ENCODE results near the gene POLQ. TPM values are rescaled to one million over a fixed set of nuclear protein-coding genes. Genes with fewer than 3 reads are reported as not detected.

The POLQ gene
- total RNA-seq, 2 experiments from 2014 or later = 27.0 to 27.9 TPM

GRCh38 chr3:121545049-121545573, 677 bp downstream of the POLQ start:
- peak; percentile 26 for DNase-seq
- POLR2A ChIA-PET = interaction anchor here (0.7 to 4.5 kb wide), 20 partner anchors 11 to 1135 kb away, joined by 3 to 40 read pairs (median 7); partner anchors contain the start of genes DTX3L, EAF2, FAM162A and GOLGB1

GRCh38 chr3:121542924-121543323, 2.9 kb downstream of the POLQ start:
- no peak for DNase-seq
- Mint-ChIP-seq H3K27me3 (no peaks in the 10 kb centered on the region), H3K27ac (no peak overlapping the region), H3K4me3 (no peak overlapping the region), H3K36me3 (ENCODE audit: low read depth) (peaks cover 52% of the 10 kb centered on the region), H3K9me3 (no peaks in the 10 kb centered on the region), H3K4me1 (peaks cover 45% of the 10 kb centered on the region)
- ChIA-PET CTCF (no interaction called here), POLR2A (no interaction called here)

More at GRCh38 chr3:121545049-121545573, 677 bp downstream of the POLQ start:
- Mint-ChIP-seq H3K4me1 (peaks cover 45% of the 10 kb centered on the region), H3K4me3 (peak overlapping the region; percentile 97), H3K36me3 (ENCODE audit: low read depth) (peaks cover 37% of the 10 kb centered on the region), H3K27me3 (no peaks in the 10 kb centered on the region), H3K27ac (peak overlapping the region; percentile 84), H3K9me3 (no peaks in the 10 kb centered on the region)
- CTCF ChIA-PET = interaction anchor here (0.6 to 4.0 kb wide), 10 partner anchors 15 to 1150 kb away, joined by 3 to 28 read pairs (median 4); partner anchors contain the start of genes DTX3L, PARP14 and PARP9

GRCh38 chr3:121531269-121531668, 14.5 kb downstream of the POLQ start:
- Mint-ChIP-seq H3K9me3 (no peaks in the 10 kb centered on the region), H3K4me1 (peaks cover 8% of the 10 kb centered on the region), H3K4me3 (no peak overlapping the region), H3K27ac (peak overlapping the region; percentile 1), H3K36me3 (ENCODE audit: low read depth) (peaks cover 62% of the 10 kb centered on the region), H3K27me3 (no peaks in the 10 kb centered on the region)
- ChIA-PET CTCF (interaction anchor here (1.4 to 1.7 kb wide), 2 partner anchors 9 to 44 kb away, joined by 3 to 4 read pairs; no protein-coding TSS in a partner anchor), POLR2A (no interaction called here)
- no peak for DNase-seq

GRCh38 chr3:121529308-121529707, 16.5 kb downstream of the POLQ start:
- no peak for DNase-seq
- CTCF ChIA-PET = interaction anchor here (0.6 to 1.5 kb wide), 2 partner anchors 16 to 24 kb away, joined by 3 read pairs; partner anchors contain the start of gene POLQ
- POLR2A ChIA-PET = interaction anchor here (1.0 to 1.3 kb wide), 2 partner anchors 9 to 12 kb away, joined by 3 to 4 read pairs; no protein-coding TSS in a partner anchor
- Mint-ChIP-seq H3K4me3 (no peak overlapping the region), H3K27me3 (no peaks in the 10 kb centered on the region), H3K4me1 (peaks cover 8% of the 10 kb centered on the region), H3K9me3 (no peaks in the 10 kb centered on the region), H3K27ac (no peak overlapping the region), H3K36me3 (ENCODE audit: low read depth) (peaks cover 61% of the 10 kb centered on the region)

- Mint-ChIP-seq H3K36me3 (ENCODE audit: low read depth) (peaks cover 80% of the 10 kb centered on the region), H3K27ac (no peak overlapping the region), H3K9me3 (peaks cover 8% of the 10 kb centered on the region), H3K27me3 (no peaks in the 10 kb centered on the region), H3K4me3 (no peak overlapping the region), H3K4me1 (no peaks in the 10 kb centered on the region)
- POLR2A ChIA-PET = no interaction called here
- CTCF ChIA-PET = no interaction called here
- no peak for DNase-seq
Observed at GRCh38 chr3:121520510-121520909, 25.3 kb downstream of the POLQ start.

- Mint-ChIP-seq H3K4me3 (no peak overlapping the region), H3K27ac (no peak overlapping the region), H3K36me3 (ENCODE audit: low read depth) (peaks cover 79% of the 10 kb centered on the region), H3K9me3 (peaks cover 8% of the 10 kb centered on the region), H3K27me3 (no peaks in the 10 kb centered on the region), H3K4me1 (no peaks in the 10 kb centered on the region)
- CTCF ChIA-PET = no interaction called here
- POLR2A ChIA-PET = interaction anchor here (0.9 kb wide), 1 partner anchor 11 kb away, joined by 3 read pairs; no protein-coding TSS in a partner anchor
- no peak for DNase-seq
Observed at GRCh38 chr3:121517953-121518655, 27.7 kb downstream of the POLQ start.

GRCh38 chr3:121515862-121516261, 29.9 kb downstream of the POLQ start:
- no peaks in the 10 kb centered on the region for H3K27me3 Mint-ChIP-seq
- H3K4me3 Mint-ChIP-seq = no peak overlapping the region
- H3K27ac Mint-ChIP-seq = no peak overlapping the region
- H3K36me3 Mint-ChIP-seq (ENCODE audit: low read depth) = peaks cover 74% of the 10 kb centered on the region
- POLR2A ChIA-PET = interaction anchor here (0.8 kb wide), 1 partner anchor 10 kb away, joined by 3 read pairs; no protein-coding TSS in a partner anchor
- H3K4me1 Mint-ChIP-seq = no peaks in the 10 kb centered on the region
- peaks cover 8% of the 10 kb centered on the region for H3K9me3 Mint-ChIP-seq
- CTCF ChIA-PET = no interaction called here
- no peak for DNase-seq

GRCh38 chr3:121515313-121515712, 30.5 kb downstream of the POLQ start:
- POLR2A ChIA-PET = interaction anchor here (0.8 to 1.2 kb wide), 2 partner anchors 9 to 11 kb away, joined by 3 to 4 read pairs; no protein-coding TSS in a partner anchor
- CTCF ChIA-PET = no interaction called here
- no peak overlapping the region for H3K27ac Mint-ChIP-seq

GRCh38 chr3:121514496-121514895, 31.3 kb downstream of the POLQ start:
- Mint-ChIP-seq H3K27me3 (no peaks in the 10 kb centered on the region), H3K36me3 (ENCODE audit: low read depth) (peaks cover 71% of the 10 kb centered on the region), H3K4me3 (no peak overlapping the region), H3K27ac (no peak overlapping the region), H3K9me3 (peaks cover 8% of the 10 kb centered on the region), H3K4me1 (no peaks in the 10 kb centered on the region)
- POLR2A ChIA-PET = interaction anchor here (1.2 kb wide), 1 partner anchor 10 kb away, joined by 4 read pairs; no protein-coding TSS in a partner anchor
- DNase-seq = no peak
- CTCF ChIA-PET = no interaction called here

More at GRCh38 chr3:121515313-121515712, 30.5 kb downstream of the POLQ start:
- H3K27me3 Mint-ChIP-seq = no peaks in the 10 kb centered on the region
- peaks cover 71% of the 10 kb centered on the region for H3K36me3 Mint-ChIP-seq (ENCODE audit: low read depth)
- no peaks in the 10 kb centered on the region for H3K4me1 Mint-ChIP-seq
- DNase-seq = no peak
- peaks cover 8% of the 10 kb centered on the region for H3K9me3 Mint-ChIP-seq
- no peak overlapping the region for H3K4me3 Mint-ChIP-seq

- no peak for DNase-seq
- H3K36me3 Mint-ChIP-seq (ENCODE audit: low read depth) = peaks cover 67% of the 10 kb centered on the region
- H3K4me3 Mint-ChIP-seq = no peak overlapping the region
- ChIA-PET CTCF (no interaction called here), POLR2A (no interaction called here)
- no peak overlapping the region for H3K27ac Mint-ChIP-seq
- H3K9me3 Mint-ChIP-seq = no peaks in the 10 kb centered on the region
- peaks cover 1% of the 10 kb centered on the region for H3K4me1 Mint-ChIP-seq
- H3K27me3 Mint-ChIP-seq = no peaks in the 10 kb centered on the region
Observed at GRCh38 chr3:121508389-121508788, 37.4 kb downstream of the POLQ start.

- ChIA-PET POLR2A (no interaction called here), CTCF (interaction anchor here (0.7 to 1.2 kb wide), 2 partner anchors 24 to 42 kb away, joined by 3 to 5 read pairs; no protein-coding TSS in a partner anchor)
- Mint-ChIP-seq H3K4me3 (no peak overlapping the region), H3K9me3 (no peaks in the 10 kb centered on the region), H3K27me3 (no peaks in the 10 kb centered on the region), H3K27ac (no peak overlapping the region), H3K4me1 (peaks cover 1% of the 10 kb centered on the region), H3K36me3 (ENCODE audit: low read depth) (peaks cover 65% of the 10 kb centered on the region)
- DNase-seq = no peak
Observed at GRCh38 chr3:121505256-121505655, 40.5 kb downstream of the POLQ start.

GRCh38 chr3:121504618-121505017, 41.2 kb downstream of the POLQ start:
- Mint-ChIP-seq H3K27me3 (no peaks in the 10 kb centered on the region), H3K4me3 (no peak overlapping the region), H3K36me3 (ENCODE audit: low read depth) (peaks cover 60% of the 10 kb centered on the region), H3K9me3 (no peaks in the 10 kb centered on the region), H3K27ac (no peak overlapping the region), H3K4me1 (peaks cover 1% of the 10 kb centered on the region)
- ChIA-PET CTCF (interaction anchor here (1.2 kb wide), 1 partner anchor 42 kb away, joined by 5 read pairs; no protein-coding TSS in a partner anchor), POLR2A (no interaction called here)
- no peak for DNase-seq

- H3K27ac Mint-ChIP-seq = no peak overlapping the region
- POLR2A ChIA-PET = no interaction called here
- no peak for DNase-seq
- peaks cover 55% of the 10 kb centered on the region for H3K36me3 Mint-ChIP-seq (ENCODE audit: low read depth)
- H3K4me3 Mint-ChIP-seq = no peak overlapping the region
- H3K4me1 Mint-ChIP-seq = no peaks in the 10 kb centered on the region
- no peaks in the 10 kb centered on the region for H3K27me3 Mint-ChIP-seq
- no peaks in the 10 kb centered on the region for H3K9me3 Mint-ChIP-seq
- CTCF ChIA-PET = no interaction called here
Observed at GRCh38 chr3:121496786-121497185, 49.0 kb downstream of the POLQ start.

All from activated CD4-positive, alpha-beta memory T cell treated with anti-CD3 and anti-CD28 coated beads, Interleukin-2, amount 10 ng/mL, durations not matched to agents 7 days and 5 days (primary cell).